ENCODE measurements around the gene RAPGEF4. TPM values are rescaled to one million over a fixed set of nuclear protein-coding genes. Genes with fewer than 3 reads are reported as not detected.

The RAPGEF4 gene
- total and polyA plus RNA-seq, 2 of the 13 experiments (the other 11 are each of a cell fraction or from before 2014, with no cell fraction given), result 0.78 to 0.91 TPM

- TF ChIP-seq ARID5B (CRISPR knock-in tag; IDR thresholded peaks at IDR 0.05) (0 out of 2 replicates have a peak, but pooled peaks have one; percentile 37), BHLHE40 (IDR thresholded peaks at IDR 0.05; ENCODE audit: low read length) (0 out of 2 replicates have a peak, but pooled peaks have one; percentile 28), NR2F1 (CRISPR knock-in tag; IDR thresholded peaks at IDR 0.05) (peak in 1 of 2 experiments; percentile 33; a peak in 1 of 4 replicates), HHEX (CRISPR knock-in tag; IDR thresholded peaks at IDR 0.05) (no peak), FOSL2 (CRISPR knock-in tag; IDR thresholded peaks at IDR 0.05) (no peak), ZNF468 (CRISPR knock-in tag; IDR thresholded peaks at IDR 0.05) (no peak), GATAD2A (CRISPR knock-in tag; IDR thresholded peaks at IDR 0.05) (0 out of 2 replicates have a peak, but pooled peaks have one; percentile 21), SMC3 (IDR thresholded peaks at IDR 0.05; ENCODE audit: low read length) (peak; percentile 4; the same call in 1 of the 2 replicates), CTCF (CRISPR knock-in tag; IDR thresholded peaks at IDR 0.05) (peak; percentile 45), ZNF441 (CRISPR knock-in tag; IDR thresholded peaks at IDR 0.05; ENCODE audit: borderline replicate concordance) (no peak), FOXJ3 (CRISPR knock-in tag; IDR thresholded peaks at IDR 0.05; ENCODE audit: borderline replicate concordance) (no peak), SOX5 (CRISPR knock-in tag; IDR thresholded peaks at IDR 0.05; ENCODE audit: borderline replicate concordance) (peak; percentile 32; the same call in 1 of the 2 replicates), FOXO1 (CRISPR knock-in tag; IDR thresholded peaks at IDR 0.05) (no peak), MTA3 (CRISPR knock-in tag; IDR thresholded peaks at IDR 0.05) (no peak), MAX (IDR thresholded peaks at IDR 0.05) (peak; percentile 62; the same call in 1 of the 2 replicates), ZNF839 (CRISPR knock-in tag; IDR thresholded peaks at IDR 0.05; ENCODE audit: borderline replicate concordance) (no peak), DPF2 (CRISPR knock-in tag; IDR thresholded peaks at IDR 0.05; ENCODE audit: borderline replicate concordance, low read depth) (no peak), ZNF670 (CRISPR knock-in tag; IDR thresholded peaks at IDR 0.05; ENCODE audit: borderline replicate concordance) (no peak), NR1H2 (CRISPR knock-in tag; IDR thresholded peaks at IDR 0.05; ENCODE audit: borderline replicate concordance, low read depth) (no peak), SOX6 (IDR thresholded peaks at IDR 0.05) (no peak), SOX6 (CRISPR knock-in tag; IDR thresholded peaks at IDR 0.05) (0 out of 2 replicates have a peak, but pooled peaks have one; percentile 12), PRMT3 (CRISPR knock-in tag; IDR thresholded peaks at IDR 0.05; ENCODE audit: borderline replicate concordance, low read depth) (no peak), ATF6 (CRISPR knock-in tag; conservative IDR thresholded peaks at IDR 0.05) (no peak)
Measured at GRCh38 chr2:172783165-172783898, 47.7 kb downstream of the RAPGEF4 start (continued).

Data from HepG2 (cell line).